ENCODE data around the gene APP.
"Not testable (repeated sequence)": the region's sequence is repeated elsewhere in the genome, so short reads cannot be mapped to it uniquely, and the experiment has no call there.

The APP gene

DNA sequence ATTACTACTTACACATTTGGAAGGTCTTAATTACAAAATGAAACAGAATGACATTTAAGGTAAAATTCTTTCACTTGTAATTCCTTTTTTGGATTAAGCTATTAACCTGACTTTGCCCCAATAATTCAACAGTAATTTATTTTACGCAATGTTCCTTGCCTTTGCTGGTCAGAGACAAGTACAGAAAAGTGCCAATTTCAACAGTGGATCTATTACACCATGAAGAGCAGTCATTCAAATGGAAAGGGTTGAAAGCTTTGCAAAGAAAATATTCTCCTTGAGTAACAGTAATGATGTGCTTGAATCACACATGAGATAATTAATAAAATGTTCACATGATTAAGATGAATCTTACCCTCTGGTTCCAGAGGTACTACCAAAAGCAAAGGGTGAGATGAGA lies 84.7 kb downstream of the APP start:
- no peak for DNase-seq (ENCODE audit: low spot score)
- POLR2A ChIA-PET (ENCODE audit: low non-redundant PET): no interaction called here
- H3K27ac ChIP-seq: no peak overlapping the region
- TF ChIP-seq CTCF (conservative IDR thresholded peaks at IDR 0.05; ENCODE audit: low read depth): no peak
- CTCF ChIA-PET: no interaction called here

- no peak for DNase-seq (ENCODE audit: low spot score)
- TF ChIP-seq CTCF (conservative IDR thresholded peaks at IDR 0.05; ENCODE audit: low read depth): no peak
- ChIA-PET CTCF (no interaction called here), POLR2A (ENCODE audit: low non-redundant PET) (no interaction called here)
- no peak overlapping the region for H3K27ac ChIP-seq
Measured at GRCh38 chr21:26085127-26085526, 85.4 kb downstream of the APP start.

DNA sequence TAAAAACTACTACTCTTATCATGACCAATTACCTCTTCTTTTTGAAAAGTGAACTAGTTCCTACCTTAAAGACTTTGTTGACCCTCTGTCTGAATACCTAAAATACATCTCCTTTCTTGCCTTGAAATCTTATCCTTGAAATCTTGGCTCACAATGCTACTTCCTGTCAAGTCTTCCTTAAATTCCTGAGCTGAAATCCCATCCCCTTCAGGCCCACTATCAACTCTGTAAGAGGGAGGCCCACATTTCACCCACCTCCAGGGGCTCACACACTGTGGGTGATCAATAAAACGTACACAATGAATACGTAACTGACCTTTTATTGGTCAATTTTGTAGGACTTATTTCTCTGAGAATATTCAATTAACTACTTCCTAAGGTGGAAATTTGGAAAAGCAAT lies 88.0 kb downstream of the APP start:
- DNase-seq (ENCODE audit: low spot score): no peak
- POLR2A ChIA-PET (ENCODE audit: low non-redundant PET): no interaction called here
- CTCF ChIA-PET: no interaction called here

GRCh38 chr21:26081175-26081760 lies 89.3 kb downstream of the APP start:
- H3K27ac ChIP-seq; POLR2A ChIA-PET (ENCODE audit: low non-redundant PET); DNase-seq (ENCODE audit: low spot score): not testable (repeated sequence)
- CTCF ChIA-PET: interaction anchor here (0.5 to 0.6 kb wide), 2 partner anchors 12 to 169 kb away, joined by 3 to 4 read pairs; no protein-coding TSS in a partner anchor

More for the DNA sequence above, 88.0 kb downstream of the APP start:
- no peak overlapping the region for H3K27ac ChIP-seq
- no peak for TF ChIP-seq CTCF (conservative IDR thresholded peaks at IDR 0.05; ENCODE audit: low read depth)

DNA sequence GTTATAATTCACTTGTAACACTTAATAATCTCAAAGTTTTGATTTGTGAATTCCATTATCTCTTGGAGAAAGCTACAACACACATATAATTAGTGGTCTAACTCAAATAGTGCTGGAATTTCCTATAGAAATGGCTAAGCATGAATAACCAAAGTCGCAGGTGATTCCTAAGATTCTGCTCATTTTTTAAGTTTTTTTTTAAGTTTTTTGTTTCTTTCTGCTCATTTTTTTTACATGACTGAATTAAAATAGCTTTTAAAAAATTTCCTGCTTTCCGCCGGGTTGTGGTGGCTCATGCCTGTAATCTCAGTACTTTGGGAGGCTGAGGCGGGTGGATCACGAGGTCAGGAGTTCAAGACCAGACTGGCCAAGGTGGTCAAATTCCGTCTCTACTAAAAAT lies 90.4 kb downstream of the APP start:
- CTCF ChIA-PET: no interaction called here
- no peak overlapping the region for H3K27ac ChIP-seq
- no peak for DNase-seq (ENCODE audit: low spot score)
- POLR2A ChIA-PET (ENCODE audit: low non-redundant PET): no interaction called here
- no peak for TF ChIP-seq CTCF (conservative IDR thresholded peaks at IDR 0.05; ENCODE audit: low read depth)

DNA sequence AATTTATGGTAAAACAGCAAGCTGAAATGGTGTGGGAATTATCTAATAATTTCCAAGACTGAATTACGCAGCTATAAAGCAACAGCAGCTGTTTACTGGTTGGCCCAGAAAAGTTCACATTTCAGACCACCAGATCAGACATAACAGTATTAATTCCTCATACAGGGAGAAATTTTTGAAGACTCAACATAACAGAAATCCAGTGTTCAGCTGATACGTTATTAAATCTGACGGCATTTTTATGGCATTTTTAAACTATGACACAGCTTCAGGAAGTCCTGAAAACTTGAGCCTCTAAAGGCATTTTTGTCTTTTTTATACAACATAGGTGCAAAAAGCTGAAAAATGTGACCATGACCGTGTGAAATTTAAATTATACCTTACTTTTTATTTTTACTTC lies 91.2 kb downstream of the APP start:
- CTCF ChIA-PET: no interaction called here
- TF ChIP-seq CTCF (conservative IDR thresholded peaks at IDR 0.05; ENCODE audit: low read depth): no peak
- H3K27ac ChIP-seq: no peak overlapping the region
- POLR2A ChIA-PET (ENCODE audit: low non-redundant PET): no interaction called here
- no peak for DNase-seq (ENCODE audit: low spot score)

GRCh38 chr21:26077521-26077920 lies 93.0 kb downstream of the APP start:
- CTCF ChIA-PET: no interaction called here
- TF ChIP-seq CTCF (conservative IDR thresholded peaks at IDR 0.05; ENCODE audit: low read depth): no peak
- H3K27ac ChIP-seq: no peak overlapping the region
- no peak for DNase-seq (ENCODE audit: low spot score)
- POLR2A ChIA-PET (ENCODE audit: low non-redundant PET): no interaction called here
